SK-N-SH (cell line): ENCODE results near the gene MS4A2.

ENCODE experiments used
- CHD2 ChIP-seq: fragments of 150-350 bp; IDR thresholded peaks from 2 replicates; pipeline ENCODE4 v1.6.1; 2018; ENCODE audit warnings: low read length; ENCODE audit not compliant: partially characterized antibody
- ELF1 ChIP-seq: IDR thresholded peaks from 2 replicates; pipeline ENCODE4 v1.4.0; 2012
- FOXJ3 ChIP-seq: sonication (generic); formaldehyde crosslinking; IDR thresholded peaks from 2 replicates; pipeline ENCODE4 v1.5.1; 2020; ENCODE audit warnings: mild to moderate bottlenecking, missing genetic modification reagents
- RCOR1 ChIP-seq: fragments of 150-350 bp; IDR thresholded peaks from 2 replicates; pipeline ENCODE4 v1.6.1; 2017; ENCODE audit warnings: antibody characterized with exemption, low read length
- TF ChIP-seq, protein P1 (sequence below): fragments of 200-600 bp; sonication (generic); IDR thresholded peaks from 2 replicates; pipeline ENCODE4 v1.6.1; 2017; ENCODE audit warnings: antibody characterized with exemption, mild to moderate bottlenecking, moderate library complexity

DNA sequence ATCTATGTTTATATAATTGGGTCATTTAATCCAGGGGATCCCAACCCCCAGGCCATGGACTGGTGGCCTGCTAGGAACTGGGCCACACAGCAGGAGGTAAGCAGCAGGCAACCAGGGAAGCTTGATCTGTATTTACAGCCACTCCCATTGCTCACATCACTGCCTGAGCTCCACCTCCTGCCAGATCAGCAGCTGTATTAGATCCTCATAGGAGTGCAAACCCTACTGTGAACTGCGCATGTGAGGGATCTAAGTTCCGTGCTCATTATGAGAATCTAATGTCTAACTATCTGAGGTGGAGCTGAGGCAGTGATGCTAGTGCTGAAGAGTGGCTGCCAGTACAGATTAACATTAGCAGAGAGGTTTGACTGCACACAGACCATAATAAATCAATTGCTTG, 32.8 kb downstream of the MS4A2 start:
- TF ChIP-seq ELF1: no peak
- TF ChIP-seq, protein P1, sequence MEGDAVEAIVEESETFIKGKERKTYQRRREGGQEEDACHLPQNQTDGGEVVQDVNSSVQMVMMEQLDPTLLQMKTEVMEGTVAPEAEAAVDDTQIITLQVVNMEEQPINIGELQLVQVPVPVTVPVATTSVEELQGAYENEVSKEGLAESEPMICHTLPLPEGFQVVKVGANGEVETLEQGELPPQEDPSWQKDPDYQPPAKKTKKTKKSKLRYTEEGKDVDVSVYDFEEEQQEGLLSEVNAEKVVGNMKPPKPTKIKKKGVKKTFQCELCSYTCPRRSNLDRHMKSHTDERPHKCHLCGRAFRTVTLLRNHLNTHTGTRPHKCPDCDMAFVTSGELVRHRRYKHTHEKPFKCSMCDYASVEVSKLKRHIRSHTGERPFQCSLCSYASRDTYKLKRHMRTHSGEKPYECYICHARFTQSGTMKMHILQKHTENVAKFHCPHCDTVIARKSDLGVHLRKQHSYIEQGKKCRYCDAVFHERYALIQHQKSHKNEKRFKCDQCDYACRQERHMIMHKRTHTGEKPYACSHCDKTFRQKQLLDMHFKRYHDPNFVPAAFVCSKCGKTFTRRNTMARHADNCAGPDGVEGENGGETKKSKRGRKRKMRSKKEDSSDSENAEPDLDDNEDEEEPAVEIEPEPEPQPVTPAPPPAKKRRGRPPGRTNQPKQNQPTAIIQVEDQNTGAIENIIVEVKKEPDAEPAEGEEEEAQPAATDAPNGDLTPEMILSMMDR: no peak
- TF ChIP-seq CHD2: no peak
- no peak for TF ChIP-seq FOXJ3
- no peak for TF ChIP-seq RCOR1
